Measurements from ENCODE around the gene FUZ. TPM values are rescaled to one million over a fixed set of nuclear protein-coding genes. Genes with fewer than 3 reads are reported as not detected.

FUZ gene
- total and polyA plus RNA-seq, 4 donors: 3.8 to 12.5 (median 7.0) TPM

- DNase-seq (ENCODE audit: low spot score): peak; percentile 94
- peak within 1 kb of the TSS; percentile 99 to 100 for H3K27ac ChIP-seq (ENCODE audit: low read depth in 1 of 2, low read length in 2 of 2)
- peak within 1 kb of the TSS; percentile 92 to 98 for H3K9ac ChIP-seq (ENCODE audit: low read depth in 1 of 2, low read length in 2 of 2)
- H3K4me1 ChIP-seq (ENCODE audit: control insufficient read depth in 4 of 4, insufficient read depth in 4 of 4, low read length in 3 of 4): peaks cover 3 to 19% (median 13%) of the 10 kb centered on the region in 4 donors
- peaks cover 0 to 2% (median 0%) of the 10 kb centered on the region in 4 donors for H3K36me3 ChIP-seq (ENCODE audit: control insufficient read depth in 4 of 4, insufficient read depth in 3 of 4, low read depth in 1 of 4, low read length in 3 of 4)
- WGBS: 1% methylated on average over 98 of the region's 98 CpGs
- no peaks in the 10 kb centered on the region for H3K27me3 ChIP-seq (ENCODE audit: control insufficient read depth in 4 of 4, insufficient read depth in 4 of 4, low read length in 3 of 4)
- TF ChIP-seq RAD21 (IDR thresholded peaks at IDR 0.05) (peak in 1 of 2 donors; percentile 2), TAF1 (conservative IDR thresholded peaks at IDR 0.05) (no peak), YY1 (IDR thresholded peaks at IDR 0.05) (peak; percentile 45), ATF3 (IDR thresholded peaks at IDR 0.05) (no peak)
- peak within 1 kb of the TSS; percentile 90 to 93 (median 92) for H3K4me3 ChIP-seq (ENCODE audit: low read depth in 1 of 3, low read length in 3 of 3)
- no peaks in the 10 kb centered on the region for H3K9me3 ChIP-seq (ENCODE audit: control insufficient read depth in 4 of 4, low read length in 3 of 4)
Observed at GRCh38 chr19:49850487-49851342, 37.6 kb upstream of the FUZ start, which contains the start of gene PTOV1. Gene PTOV1 (plus strand): TSS chr19:49851159.

GRCh38 chr19:49850221-49850486, 37.1 kb upstream of the FUZ start:
- Histone ChIP-seq H3K9ac (ENCODE audit: low read depth in 1 of 2, low read length in 2 of 2) (peak overlapping the region; percentile 29 to 92), H3K4me1 (ENCODE audit: control insufficient read depth in 4 of 4, insufficient read depth in 4 of 4, low read length in 3 of 4) (peaks cover 3 to 19% (median 13%) of the 10 kb centered on the region in 4 donors), H3K9me3 (ENCODE audit: control insufficient read depth in 4 of 4, low read length in 3 of 4) (no peaks in the 10 kb centered on the region), H3K36me3 (ENCODE audit: control insufficient read depth in 4 of 4, insufficient read depth in 3 of 4, low read depth in 1 of 4, low read length in 3 of 4) (peaks cover 0 to 2% (median 0%) of the 10 kb centered on the region in 4 donors), H3K4me3 (ENCODE audit: low read depth in 1 of 3, low read length in 3 of 3) (peak overlapping the region; percentile 57 to 92 (median 90)), H3K27ac (ENCODE audit: low read depth in 1 of 2, low read length in 2 of 2) (peak overlapping the region; percentile 99 to 100), H3K27me3 (ENCODE audit: control insufficient read depth in 4 of 4, insufficient read depth in 4 of 4, low read length in 3 of 4) (no peaks in the 10 kb centered on the region)
- 61% methylated on average over 12 of the region's 12 CpGs for WGBS
- DNase-seq (ENCODE audit: low spot score): no peak
- no peak for TF ChIP-seq ZBTB33 (IDR thresholded peaks at IDR 0.05)
- TF ChIP-seq EGR1 (IDR thresholded peaks at IDR 0.05; ENCODE audit: low read depth in 2 of 2): no peak
- no peak for TF ChIP-seq REST (IDR thresholded peaks at IDR 0.05)
- no peak for TF ChIP-seq HNF4G (IDR thresholded peaks at IDR 0.05)
- TF ChIP-seq TAF1 (conservative IDR thresholded peaks at IDR 0.05): no peak
- TF ChIP-seq MAX (IDR thresholded peaks at IDR 0.05): no peak
- TF ChIP-seq ATF3 (IDR thresholded peaks at IDR 0.05): no peak
- TF ChIP-seq SP1 (IDR thresholded peaks at IDR 0.05): no peak
- no peak for TF ChIP-seq YY1 (IDR thresholded peaks at IDR 0.05)
- TF ChIP-seq FOXA2 (IDR thresholded peaks at IDR 0.05): no peak
- no peak for TF ChIP-seq FOXA1 (IDR thresholded peaks at IDR 0.05)
- no peak for TF ChIP-seq GABPA (IDR thresholded peaks at IDR 0.05 in 1 of 2, conservative IDR thresholded peaks at IDR 0.05 in 1 of 2)
- no peak for TF ChIP-seq CTCF (IDR thresholded peaks at IDR 0.05; ENCODE audit: low read depth, low read length, missing input control)

Data from liver (tissue), 9 donors.